ENCODE results near the gene VWA8.
"Not testable (repeated sequence)": the region's sequence is repeated elsewhere in the genome, so short reads cannot be mapped to it uniquely, and the experiment has no call there.

Gene VWA8

GRCh38 chr13:41938918-41939317, 22.0 kb downstream of the VWA8 start:
- no peak overlapping the region for H3K4me3 ChIP-seq (ENCODE audit: low read length)
- H3K4me1 ChIP-seq (ENCODE audit: control insufficient read depth, insufficient read depth, low read length), result no peaks in the 10 kb centered on the region
- no peak overlapping the region for H3K27ac ChIP-seq (ENCODE audit: low read depth, low read length)
- H3K9ac ChIP-seq (ENCODE audit: low read length), result no peak overlapping the region
- no peaks in the 10 kb centered on the region for H3K27me3 ChIP-seq (ENCODE audit: control insufficient read depth, insufficient read depth, low read length)
- H3K36me3 ChIP-seq (ENCODE audit: control insufficient read depth, insufficient read depth, low read length), result no peaks in the 10 kb centered on the region

GRCh38 chr13:41937388-41937787, 23.5 kb downstream of the VWA8 start:
- no peak overlapping the region for H3K9ac ChIP-seq (ENCODE audit: low read length)
- H3K4me3 ChIP-seq (ENCODE audit: low read length), result no peak overlapping the region
- no peaks in the 10 kb centered on the region for H3K27me3 ChIP-seq (ENCODE audit: control insufficient read depth, insufficient read depth, low read length)
- no peak overlapping the region for H3K27ac ChIP-seq (ENCODE audit: low read depth, low read length)
- no peaks in the 10 kb centered on the region for H3K36me3 ChIP-seq (ENCODE audit: control insufficient read depth, insufficient read depth, low read length)
- no peaks in the 10 kb centered on the region for H3K4me1 ChIP-seq (ENCODE audit: control insufficient read depth, insufficient read depth, low read length)

- Histone ChIP-seq H3K4me3 (ENCODE audit: low read length) (no peak overlapping the region), H3K27me3 (ENCODE audit: control insufficient read depth, insufficient read depth, low read length) (no peaks in the 10 kb centered on the region), H3K4me1 (ENCODE audit: control insufficient read depth, insufficient read depth, low read length) (no peaks in the 10 kb centered on the region), H3K36me3 (ENCODE audit: control insufficient read depth, insufficient read depth, low read length) (no peaks in the 10 kb centered on the region), H3K27ac (ENCODE audit: low read depth, low read length) (no peak overlapping the region), H3K9ac (ENCODE audit: low read length) (no peak overlapping the region)
These were observed 25.4 kb downstream of the VWA8 start for GRCh38 chr13:41935501-41935900.

- H3K36me3 ChIP-seq (ENCODE audit: control insufficient read depth, insufficient read depth, low read length), result no peaks in the 10 kb centered on the region
- H3K4me1 ChIP-seq (ENCODE audit: control insufficient read depth, insufficient read depth, low read length), result no peaks in the 10 kb centered on the region
- H3K27me3 ChIP-seq (ENCODE audit: control insufficient read depth, insufficient read depth, low read length), result no peaks in the 10 kb centered on the region
- no peak overlapping the region for H3K9ac ChIP-seq (ENCODE audit: low read length)
- H3K4me3 ChIP-seq (ENCODE audit: low read length), result no peak overlapping the region
- no peak overlapping the region for H3K27ac ChIP-seq (ENCODE audit: low read depth, low read length)
These were observed 25.9 kb downstream of the VWA8 start for GRCh38 chr13:41934994-41935393.

- Histone ChIP-seq H3K36me3 (ENCODE audit: control insufficient read depth, insufficient read depth, low read length) (no peaks in the 10 kb centered on the region), H3K9ac (ENCODE audit: low read length) (no peak overlapping the region), H3K27me3 (ENCODE audit: control insufficient read depth, insufficient read depth, low read length) (no peaks in the 10 kb centered on the region), H3K4me1 (ENCODE audit: control insufficient read depth, insufficient read depth, low read length) (no peaks in the 10 kb centered on the region), H3K27ac (ENCODE audit: low read depth, low read length) (no peak overlapping the region), H3K4me3 (ENCODE audit: low read length) (no peak overlapping the region)
These were observed 26.8 kb downstream of the VWA8 start for GRCh38 chr13:41934120-41934519.

GRCh38 chr13:41931337-41931736, 29.6 kb downstream of the VWA8 start:
- Histone ChIP-seq H3K4me1 (ENCODE audit: control insufficient read depth, insufficient read depth, low read length) (no peaks in the 10 kb centered on the region), H3K27me3 (ENCODE audit: control insufficient read depth, insufficient read depth, low read length) (no peaks in the 10 kb centered on the region), H3K4me3 (ENCODE audit: low read length) (no peak overlapping the region)

GRCh38 chr13:41930154-41930553, 30.8 kb downstream of the VWA8 start:
- Histone ChIP-seq H3K27ac (ENCODE audit: low read depth, low read length) (no peak overlapping the region), H3K27me3 (ENCODE audit: control insufficient read depth, insufficient read depth, low read length) (no peaks in the 10 kb centered on the region), H3K9ac (ENCODE audit: low read length) (no peak overlapping the region), H3K4me3 (ENCODE audit: low read length) (no peak overlapping the region), H3K4me1 (ENCODE audit: control insufficient read depth, insufficient read depth, low read length) (no peaks in the 10 kb centered on the region), H3K36me3 (ENCODE audit: control insufficient read depth, insufficient read depth, low read length) (no peaks in the 10 kb centered on the region)

More at GRCh38 chr13:41931337-41931736, 29.6 kb downstream of the VWA8 start:
- Histone ChIP-seq H3K27ac (ENCODE audit: low read depth, low read length) (no peak overlapping the region), H3K9ac (ENCODE audit: low read length) (no peak overlapping the region), H3K36me3 (ENCODE audit: control insufficient read depth, insufficient read depth, low read length) (no peaks in the 10 kb centered on the region)

- Histone ChIP-seq H3K4me1 (ENCODE audit: control insufficient read depth, insufficient read depth, low read length) (no peaks in the 10 kb centered on the region), H3K27me3 (ENCODE audit: control insufficient read depth, insufficient read depth, low read length) (no peaks in the 10 kb centered on the region), H3K4me3 (ENCODE audit: low read length) (no peak overlapping the region), H3K27ac (ENCODE audit: low read depth, low read length) (no peak overlapping the region), H3K36me3 (ENCODE audit: control insufficient read depth, insufficient read depth, low read length) (no peaks in the 10 kb centered on the region), H3K9ac (ENCODE audit: low read length) (no peak overlapping the region)
These were observed 32.6 kb downstream of the VWA8 start for GRCh38 chr13:41928323-41928722.

GRCh38 chr13:41925014-41925413, 35.9 kb downstream of the VWA8 start:
- H3K4me3 ChIP-seq (ENCODE audit: low read length), result no peak overlapping the region
- H3K27ac ChIP-seq (ENCODE audit: low read depth, low read length), result no peak overlapping the region
- H3K4me1 ChIP-seq (ENCODE audit: control insufficient read depth, insufficient read depth, low read length), result no peaks in the 10 kb centered on the region
- H3K9ac ChIP-seq (ENCODE audit: low read length), result no peak overlapping the region
- no peaks in the 10 kb centered on the region for H3K36me3 ChIP-seq (ENCODE audit: control insufficient read depth, insufficient read depth, low read length)
- H3K27me3 ChIP-seq (ENCODE audit: control insufficient read depth, insufficient read depth, low read length), result no peaks in the 10 kb centered on the region

- H3K4me3 ChIP-seq (ENCODE audit: low read length); H3K9ac ChIP-seq (ENCODE audit: low read length); H3K4me1 ChIP-seq (ENCODE audit: control insufficient read depth, insufficient read depth, low read length); H3K36me3 ChIP-seq (ENCODE audit: control insufficient read depth, insufficient read depth, low read length); H3K27me3 ChIP-seq (ENCODE audit: control insufficient read depth, insufficient read depth, low read length); H3K27ac ChIP-seq (ENCODE audit: low read depth, low read length): not testable (repeated sequence)
These were observed 38.0 kb downstream of the VWA8 start for GRCh38 chr13:41922894-41923293.

GRCh38 chr13:41919741-41920487, 41.0 kb downstream of the VWA8 start:
- no peak overlapping the region for H3K27ac ChIP-seq (ENCODE audit: low read depth, low read length)
- no peak overlapping the region for H3K4me3 ChIP-seq (ENCODE audit: low read length)
- H3K9ac ChIP-seq (ENCODE audit: low read length), result no peak overlapping the region
- H3K27me3 ChIP-seq (ENCODE audit: control insufficient read depth, insufficient read depth, low read length), result no peaks in the 10 kb centered on the region
- H3K4me1 ChIP-seq (ENCODE audit: control insufficient read depth, insufficient read depth, low read length), result peaks cover 12% of the 10 kb centered on the region
- H3K36me3 ChIP-seq (ENCODE audit: control insufficient read depth, insufficient read depth, low read length), result no peaks in the 10 kb centered on the region

- Histone ChIP-seq H3K27me3 (ENCODE audit: control insufficient read depth, insufficient read depth, low read length) (no peaks in the 10 kb centered on the region), H3K36me3 (ENCODE audit: control insufficient read depth, insufficient read depth, low read length) (no peaks in the 10 kb centered on the region), H3K9ac (ENCODE audit: low read length) (no peak overlapping the region), H3K4me1 (ENCODE audit: control insufficient read depth, insufficient read depth, low read length) (peaks cover 12% of the 10 kb centered on the region), H3K27ac (ENCODE audit: low read depth, low read length) (no peak overlapping the region), H3K4me3 (ENCODE audit: low read length) (no peak overlapping the region)
These were observed 41.7 kb downstream of the VWA8 start for GRCh38 chr13:41919031-41919740.

GRCh38 chr13:41917641-41918040, 43.3 kb downstream of the VWA8 start:
- Histone ChIP-seq H3K4me1 (ENCODE audit: control insufficient read depth, insufficient read depth, low read length) (peaks cover 12% of the 10 kb centered on the region), H3K27ac (ENCODE audit: low read depth, low read length) (no peak overlapping the region), H3K36me3 (ENCODE audit: control insufficient read depth, insufficient read depth, low read length) (no peaks in the 10 kb centered on the region)

More at GRCh38 chr13:41917641-41918040, 43.3 kb downstream of the VWA8 start:
- no peak overlapping the region for H3K4me3 ChIP-seq (ENCODE audit: low read length)
- no peaks in the 10 kb centered on the region for H3K27me3 ChIP-seq (ENCODE audit: control insufficient read depth, insufficient read depth, low read length)
- H3K9ac ChIP-seq (ENCODE audit: low read length), result no peak overlapping the region
